ENCODE measurements around the gene PXYLP1. TPM values are rescaled to one million over a fixed set of nuclear protein-coding genes. Genes with fewer than 3 reads are reported as not detected.

PXYLP1 gene
- total and polyA plus RNA-seq, 2 experiments from 2014 or later: 15.8 to 18.7 TPM

GRCh38 chr3:141239511-141240281 is 8.1 kb downstream of the PXYLP1 start:
- DNase-seq: no peak
- Histone ChIP-seq H4K20me1 (ENCODE audit: insufficient read depth) (no peaks in the 10 kb centered on the region), H3K36me3 (ENCODE audit: low read depth) (no peaks in the 10 kb centered on the region), H3K27ac (peak overlapping the region; percentile 33), H3K4me1 (ENCODE audit: insufficient read depth) (peaks cover 36% of the 10 kb centered on the region), H3K27me3 (replicated peaks; ENCODE audit: insufficient read depth) (no peaks in the 10 kb centered on the region), H2AFZ (peak overlapping the region; percentile 36; the same call in 1 of the 2 replicates), H3K4me2 (ENCODE audit: unreplicated experiment) (peak overlapping the region; percentile 28), H3K9me2 (ENCODE audit: insufficient read depth) (no peaks in the 10 kb centered on the region), H3F3A (ENCODE audit: insufficient read depth) (peaks cover 34% of the 10 kb centered on the region), H3K79me2 (ENCODE audit: insufficient read depth) (peaks cover 3% of the 10 kb centered on the region; the same call in 1 of the 2 replicates), H3K9me3 (ENCODE audit: low read depth) (no peaks in the 10 kb centered on the region), H3K9ac (no peak overlapping the region), H3K4me3 (no peak overlapping the region)
- WGBS, 2 experiments (ENCODE audit: low coverage in 1 of 2, low lambda C conversion rate in 2 of 2, missing lambda C conversion rate in 2 of 2): 54 to 55% methylated on average over 5 of the region's 5 CpGs
- in situ Hi-C loops (cut with MboI): no loop called here
- TF ChIP-seq EZH2phosphoT487 (IDR thresholded peaks at IDR 0.05; ENCODE audit: insufficient read depth, low read depth) (no peak), EZH2 (IDR thresholded peaks at IDR 0.05; ENCODE audit: insufficient read depth, poor library complexity, severe bottlenecking) (no peak)

DNA sequence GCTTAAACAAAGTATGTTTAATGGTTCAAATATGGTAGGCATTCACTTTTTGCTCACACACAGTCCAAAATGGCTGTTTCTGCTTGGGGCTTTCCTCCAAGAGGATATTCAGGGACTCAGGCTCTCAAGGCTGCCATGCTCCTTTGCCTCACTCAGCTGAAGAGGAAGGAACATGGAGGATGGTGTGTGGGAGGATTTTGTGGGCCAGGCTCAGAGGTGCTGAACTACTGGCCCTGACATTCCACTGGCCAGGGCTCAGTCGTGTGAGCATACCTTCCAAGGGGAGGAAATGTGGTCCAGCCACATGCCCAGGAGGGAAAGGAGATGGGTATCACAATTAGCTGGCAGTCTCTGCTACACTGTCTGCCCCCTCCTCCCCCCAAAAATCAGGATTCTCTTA is 8.7 kb downstream of the PXYLP1 start:
- H3K9ac ChIP-seq: no peak overlapping the region
- peak overlapping the region; percentile 33 for H3K27ac ChIP-seq
- H4K20me1 ChIP-seq (ENCODE audit: insufficient read depth): no peaks in the 10 kb centered on the region
- 0 to 9% methylated on average over 1 of the region's 1 CpG for WGBS, 2 experiments (ENCODE audit: low coverage in 1 of 2, low lambda C conversion rate in 2 of 2, missing lambda C conversion rate in 2 of 2)
- TF ChIP-seq EZH2phosphoT487 (IDR thresholded peaks at IDR 0.05; ENCODE audit: insufficient read depth, low read depth) (no peak), EZH2 (IDR thresholded peaks at IDR 0.05; ENCODE audit: insufficient read depth, poor library complexity, severe bottlenecking) (no peak)
- peaks cover 36% of the 10 kb centered on the region for H3K4me1 ChIP-seq (ENCODE audit: insufficient read depth)
- H3F3A ChIP-seq (ENCODE audit: insufficient read depth): peaks cover 34% of the 10 kb centered on the region
- peak; percentile 28 for DNase-seq
- H2AFZ ChIP-seq: peak overlapping the region; percentile 36; the same call in 1 of the 2 replicates
- H3K27me3 ChIP-seq (replicated peaks; ENCODE audit: insufficient read depth): no peaks in the 10 kb centered on the region
- H3K9me2 ChIP-seq (ENCODE audit: insufficient read depth): no peaks in the 10 kb centered on the region
- H3K4me3 ChIP-seq: no peak overlapping the region
- in situ Hi-C loops (cut with MboI): no loop called here
- peaks cover 9% of the 10 kb centered on the region; the same call in 1 of the 2 replicates for H3K79me2 ChIP-seq (ENCODE audit: insufficient read depth)
- H3K36me3 ChIP-seq (ENCODE audit: low read depth): no peaks in the 10 kb centered on the region
- no peaks in the 10 kb centered on the region for H3K9me3 ChIP-seq (ENCODE audit: low read depth)
- H3K4me2 ChIP-seq (ENCODE audit: unreplicated experiment): peak overlapping the region; percentile 28

DNA sequence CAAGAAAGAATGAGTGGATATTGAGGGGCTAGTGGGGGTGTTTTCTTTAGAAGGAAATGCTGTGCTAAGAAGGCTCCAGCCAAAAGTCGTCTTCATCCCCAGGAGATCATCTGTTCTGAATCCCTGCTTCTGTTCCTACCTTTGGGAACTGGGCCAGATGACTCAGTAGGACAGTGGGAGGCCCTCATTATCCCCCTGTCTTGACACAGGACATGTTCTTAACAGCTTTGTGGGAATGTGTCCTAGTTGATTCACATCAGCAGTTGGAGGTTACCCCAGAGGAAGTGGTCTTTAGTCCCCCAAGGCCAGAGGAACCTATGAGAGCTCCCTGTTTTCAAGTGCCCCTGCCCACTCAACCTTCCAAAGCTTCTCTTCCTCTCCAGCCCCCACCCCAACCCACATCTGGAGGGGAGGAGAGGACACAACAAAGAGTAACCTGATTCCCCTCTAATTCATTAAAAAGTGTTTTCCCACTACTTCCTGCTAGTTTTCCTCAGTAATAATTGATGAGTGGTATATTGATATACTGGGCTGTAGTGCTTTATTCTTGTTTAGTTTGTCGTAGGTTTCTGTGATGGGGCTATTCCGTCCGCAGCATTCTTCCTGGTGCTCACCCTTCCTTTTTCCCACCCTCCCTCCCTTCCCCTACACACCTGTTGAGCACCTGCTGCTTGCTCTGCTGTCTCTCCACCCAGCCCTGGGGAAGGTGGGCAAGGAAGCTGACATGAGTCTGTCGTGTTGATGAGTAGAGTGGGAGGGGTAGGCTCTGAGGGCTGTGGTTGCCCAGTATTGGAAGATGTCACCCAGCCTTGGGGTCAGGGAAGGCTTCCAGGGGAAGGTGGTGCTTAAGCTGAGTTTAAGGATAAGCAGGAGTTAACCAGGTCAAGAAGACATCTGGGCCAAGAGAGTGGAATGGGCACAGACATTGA is 9.3 kb downstream of the PXYLP1 start:
- H3K9me3 ChIP-seq (ENCODE audit: low read depth): no peaks in the 10 kb centered on the region
- in situ Hi-C loops (cut with MboI): no loop called here
- H2AFZ ChIP-seq: no peak overlapping the region
- H3K4me2 ChIP-seq (ENCODE audit: unreplicated experiment): peak overlapping the region; percentile 62
- 24 to 32% methylated on average over 5 of the region's 5 CpGs for WGBS, 2 experiments (ENCODE audit: low coverage in 1 of 2, low lambda C conversion rate in 2 of 2, missing lambda C conversion rate in 2 of 2)
- H3F3A ChIP-seq (ENCODE audit: insufficient read depth): peaks cover 34% of the 10 kb centered on the region
- no peak overlapping the region for H3K4me3 ChIP-seq
- H3K79me2 ChIP-seq (ENCODE audit: insufficient read depth): peaks cover 10% of the 10 kb centered on the region; the same call in 1 of the 2 replicates
- no peaks in the 10 kb centered on the region for H3K27me3 ChIP-seq (replicated peaks; ENCODE audit: insufficient read depth)
- H3K9me2 ChIP-seq (ENCODE audit: insufficient read depth): no peaks in the 10 kb centered on the region
- TF ChIP-seq EZH2 (IDR thresholded peaks at IDR 0.05; ENCODE audit: insufficient read depth, poor library complexity, severe bottlenecking) (no peak), EZH2phosphoT487 (IDR thresholded peaks at IDR 0.05; ENCODE audit: insufficient read depth, low read depth) (no peak)
- H3K36me3 ChIP-seq (ENCODE audit: low read depth): no peaks in the 10 kb centered on the region
- no peaks in the 10 kb centered on the region for H4K20me1 ChIP-seq (ENCODE audit: insufficient read depth)
- peak; percentile 80 for DNase-seq
- no peak overlapping the region for H3K9ac ChIP-seq
- H3K4me1 ChIP-seq (ENCODE audit: insufficient read depth): peaks cover 36% of the 10 kb centered on the region
- peak overlapping the region; percentile 63 for H3K27ac ChIP-seq

Measured in GM23248 (cell line).